Panc1 (cell line): Measurements from ENCODE around the gene ADH5. TPM values are rescaled to one million over a fixed set of nuclear protein-coding genes. Genes with fewer than 3 reads are reported as not detected.

Experiments
- ATAC-seq: fragments of 200-7000 bp; cut with Tn5 transposase; 2 replicates; pipeline ENCODE4 v1.9.1; 2020; ENCODE audit warnings: mild to moderate bottlenecking, moderate library complexity
- BruUV-seq: library from RNA; stranded (reverse); fragments of 400-500 nt; replicated peaks from 2 replicates; lab custom pipeline; 2021; lab: Mats Ljungman, UMichigan
- CTCF ChIA-PET: fragments of 300-600 bp; sonication (Branson Sonifier 250); formaldehyde crosslinking; loops from one replicate; lab custom pipeline; 2022; ENCODE audit warnings: antibody characterized with exemption; lab: Charles Lee
- POLR2A ChIA-PET: fragments of 300-600 bp; sonication (Branson Sonifier 250); formaldehyde crosslinking; loops from one replicate; lab custom pipeline; 2022; ENCODE audit warnings: antibody characterized with exemption; lab: Charles Lee
- DNase-seq: peaks from one replicate; pipeline ENCODE4 v3.0.0-alpha.2; 2010; ENCODE audit warnings: low read depth, low spot score
- H3K27ac ChIP-seq: 2 replicates; pipeline ENCODE4 v1.5.1; 2011; ENCODE audit warnings: mild to moderate bottlenecking, low read length, inconsistent platforms
- H3K27me3 ChIP-seq: fragments of 200-500 bp; sonication (Bioruptor generic); 2 replicates; pipeline ENCODE4 v1.6.0; 2014; ENCODE audit warnings: low read length, inconsistent platforms; ENCODE audit not compliant: control insufficient read depth, insufficient read depth
- H3K36me3 ChIP-seq: fragments of 200-500 bp; sonication (Bioruptor generic); 2 replicates; pipeline ENCODE4 v1.5.1; 2014; ENCODE audit warnings: inconsistent platforms, mild to moderate bottlenecking, low read length, moderate library complexity; ENCODE audit not compliant: control insufficient read depth, insufficient read depth
- H3K4me1 ChIP-seq: 2 replicates; pipeline ENCODE4 v1.5.1; 2011; ENCODE audit warnings: inconsistent platforms, mild to moderate bottlenecking, low read length, moderate library complexity; ENCODE audit not compliant: control insufficient read depth, insufficient read depth
- H3K4me3 ChIP-seq, 2 experiments: 2 replicates each; pipeline ENCODE4 v1.5.1; 2011 to 2012; ENCODE audit warnings: low read depth in 2 of 2, low read length in 2 of 2, mild to moderate bottlenecking in 2 of 2, inconsistent platforms in 1 of 2, moderate library complexity in 1 of 2
- H3K9me3 ChIP-seq: fragments of 200-500 bp; sonication (Bioruptor generic); 2 replicates; pipeline ENCODE4 v1.5.1; 2014; ENCODE audit warnings: low read depth, mild to moderate bottlenecking, inconsistent platforms, low read length, moderate library complexity; ENCODE audit not compliant: control insufficient read depth, insufficient read depth
- POLR2AphosphoS5 ChIP-seq: IDR thresholded peaks from 2 replicates; pipeline ENCODE4 v1.6.1; 2012; ENCODE audit warnings: mild to moderate bottlenecking, low read depth, low read length, moderate library complexity
- SIN3A ChIP-seq: IDR thresholded peaks from 2 replicates; pipeline ENCODE4 v1.6.1; 2012; ENCODE audit warnings: low read depth, mild to moderate bottlenecking, low read length, moderate library complexity, borderline replicate concordance; ENCODE audit not compliant: insufficient read depth
- TCF7L2 ChIP-seq: IDR thresholded peaks from 2 replicates; pipeline ENCODE4 v1.6.1; 2011; ENCODE audit warnings: mild to moderate bottlenecking, low read depth, low read length, inconsistent platforms
- in situ Hi-C: cut with HindIII; loops from 2 replicates; pipeline ENCODE4 v1.10.0; 2016; ENCODE audit warnings: low sequenced_read_pairs, low pct_unique_long_range_greater_than_20kb
- intact Hi-C: fragments of 100-400 bp; cut with micrococcal nuclease; formaldehyde crosslinking; loops from one replicate; pipeline ENCODE4 v1.10.0; 2022; ENCODE audit not compliant: unreplicated experiment
- total RNA-seq: library from RNA; stranded (reverse); gene quantifications from one replicate; pipeline ENCODE4 v1.2.1, GENCODE V29; 2021; ENCODE audit not compliant: unreplicated experiment
- TF ChIP-seq, protein P1 (sequence below), 2 experiments: IDR thresholded peaks; 2 replicates each; pipeline ENCODE4 v1.6.1; 2011 to 2012; ENCODE audit warnings: low read depth in 2 of 2, control low read depth in 1 of 2, low read length in 1 of 2, mild to moderate bottlenecking in 1 of 2, moderate library complexity in 1 of 2; ENCODE audit not compliant: insufficient read depth in 1 of 2
- TF ChIP-seq, protein P2 (sequence below): fragments of 450-650 bp; IDR thresholded peaks from 2 replicates; pipeline ENCODE4 v1.5.1; 2017; ENCODE audit warnings: mild to moderate bottlenecking

Gene ADH5
- total RNA-seq, 1 experiment from 2014 or later: 117 TPM

DNA sequence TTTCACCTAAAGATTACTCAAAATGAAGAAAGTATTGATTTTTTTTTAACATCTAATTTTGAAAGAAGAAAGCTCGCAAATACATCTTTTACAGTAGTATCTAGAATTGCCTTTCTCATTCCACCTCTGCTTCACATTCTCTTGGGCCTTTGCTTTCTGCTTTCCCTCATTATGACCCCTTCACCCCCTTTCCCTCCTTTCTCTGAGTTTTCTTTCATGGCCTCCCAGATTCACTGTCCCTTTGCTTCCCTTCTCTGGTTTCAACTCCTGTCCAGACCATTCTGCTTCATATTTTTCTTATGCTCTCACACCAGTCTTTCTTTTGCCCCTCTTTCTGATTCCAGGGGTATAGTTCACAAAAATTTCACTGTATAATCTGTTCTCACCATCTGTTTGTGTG is 29.0 kb downstream of the ADH5 start:
- CTCF ChIA-PET: no interaction called here
- intact Hi-C loops (loop anchor here (5.0 to 10.0 kb wide), 2 partner anchors 62 to 135 kb away; partner anchors contain the start of genes EIF4E and METAP1), in situ Hi-C loops (no loop called here)
- no peaks in the 10 kb centered on the region; the same call in 1 of the 2 replicates for H3K36me3 ChIP-seq
- POLR2A ChIA-PET: no interaction called here
- ATAC-seq: no peak
- no TSS peak for BruUV-seq
- no peaks in the 10 kb centered on the region for H3K27me3 ChIP-seq
- H3K4me1 ChIP-seq: peaks cover 33% of the 10 kb centered on the region
- H3K27ac ChIP-seq: peak overlapping the region; percentile 90
- no peak for DNase-seq
- no peaks in the 10 kb centered on the region for H3K9me3 ChIP-seq
- H3K4me3 ChIP-seq: no peak overlapping the region
- TF ChIP-seq SIN3A (no peak), POLR2AphosphoS5 (no peak), TCF7L2 (no peak)
- TF ChIP-seq, protein P1, sequence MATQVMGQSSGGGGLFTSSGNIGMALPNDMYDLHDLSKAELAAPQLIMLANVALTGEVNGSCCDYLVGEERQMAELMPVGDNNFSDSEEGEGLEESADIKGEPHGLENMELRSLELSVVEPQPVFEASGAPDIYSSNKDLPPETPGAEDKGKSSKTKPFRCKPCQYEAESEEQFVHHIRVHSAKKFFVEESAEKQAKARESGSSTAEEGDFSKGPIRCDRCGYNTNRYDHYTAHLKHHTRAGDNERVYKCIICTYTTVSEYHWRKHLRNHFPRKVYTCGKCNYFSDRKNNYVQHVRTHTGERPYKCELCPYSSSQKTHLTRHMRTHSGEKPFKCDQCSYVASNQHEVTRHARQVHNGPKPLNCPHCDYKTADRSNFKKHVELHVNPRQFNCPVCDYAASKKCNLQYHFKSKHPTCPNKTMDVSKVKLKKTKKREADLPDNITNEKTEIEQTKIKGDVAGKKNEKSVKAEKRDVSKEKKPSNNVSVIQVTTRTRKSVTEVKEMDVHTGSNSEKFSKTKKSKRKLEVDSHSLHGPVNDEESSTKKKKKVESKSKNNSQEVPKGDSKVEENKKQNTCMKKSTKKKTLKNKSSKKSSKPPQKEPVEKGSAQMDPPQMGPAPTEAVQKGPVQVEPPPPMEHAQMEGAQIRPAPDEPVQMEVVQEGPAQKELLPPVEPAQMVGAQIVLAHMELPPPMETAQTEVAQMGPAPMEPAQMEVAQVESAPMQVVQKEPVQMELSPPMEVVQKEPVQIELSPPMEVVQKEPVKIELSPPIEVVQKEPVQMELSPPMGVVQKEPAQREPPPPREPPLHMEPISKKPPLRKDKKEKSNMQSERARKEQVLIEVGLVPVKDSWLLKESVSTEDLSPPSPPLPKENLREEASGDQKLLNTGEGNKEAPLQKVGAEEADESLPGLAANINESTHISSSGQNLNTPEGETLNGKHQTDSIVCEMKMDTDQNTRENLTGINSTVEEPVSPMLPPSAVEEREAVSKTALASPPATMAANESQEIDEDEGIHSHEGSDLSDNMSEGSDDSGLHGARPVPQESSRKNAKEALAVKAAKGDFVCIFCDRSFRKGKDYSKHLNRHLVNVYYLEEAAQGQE (IDR thresholded peaks at IDR 0.05; ENCODE audit: insufficient read depth in 1 of 2, low read depth in 2 of 2, low read length in 1 of 2): no peak
- TF ChIP-seq, protein P2, sequence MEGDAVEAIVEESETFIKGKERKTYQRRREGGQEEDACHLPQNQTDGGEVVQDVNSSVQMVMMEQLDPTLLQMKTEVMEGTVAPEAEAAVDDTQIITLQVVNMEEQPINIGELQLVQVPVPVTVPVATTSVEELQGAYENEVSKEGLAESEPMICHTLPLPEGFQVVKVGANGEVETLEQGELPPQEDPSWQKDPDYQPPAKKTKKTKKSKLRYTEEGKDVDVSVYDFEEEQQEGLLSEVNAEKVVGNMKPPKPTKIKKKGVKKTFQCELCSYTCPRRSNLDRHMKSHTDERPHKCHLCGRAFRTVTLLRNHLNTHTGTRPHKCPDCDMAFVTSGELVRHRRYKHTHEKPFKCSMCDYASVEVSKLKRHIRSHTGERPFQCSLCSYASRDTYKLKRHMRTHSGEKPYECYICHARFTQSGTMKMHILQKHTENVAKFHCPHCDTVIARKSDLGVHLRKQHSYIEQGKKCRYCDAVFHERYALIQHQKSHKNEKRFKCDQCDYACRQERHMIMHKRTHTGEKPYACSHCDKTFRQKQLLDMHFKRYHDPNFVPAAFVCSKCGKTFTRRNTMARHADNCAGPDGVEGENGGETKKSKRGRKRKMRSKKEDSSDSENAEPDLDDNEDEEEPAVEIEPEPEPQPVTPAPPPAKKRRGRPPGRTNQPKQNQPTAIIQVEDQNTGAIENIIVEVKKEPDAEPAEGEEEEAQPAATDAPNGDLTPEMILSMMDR: no peak

DNA sequence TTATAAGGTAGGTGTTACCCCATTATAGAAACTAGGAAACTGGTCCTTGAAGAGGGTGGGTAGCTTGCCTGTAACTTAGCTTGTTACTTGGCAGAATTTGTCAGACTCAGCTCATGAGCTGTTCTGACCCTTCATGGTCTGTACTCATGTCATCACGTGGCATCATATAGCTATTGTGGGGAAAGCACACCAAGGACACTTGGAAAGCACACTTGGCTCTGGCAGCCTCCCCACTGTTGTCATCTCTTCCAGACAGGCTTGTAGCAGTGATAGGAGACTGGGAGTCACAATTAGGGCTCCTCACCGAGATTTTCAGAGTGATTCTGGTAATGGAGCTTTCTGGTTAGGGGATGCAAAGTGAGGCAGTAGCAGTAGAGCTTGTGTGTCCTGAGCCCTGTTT is 30.4 kb downstream of the ADH5 start:
- Histone ChIP-seq H3K27ac (peak overlapping the region; percentile 90; the same call in 1 of the 2 replicates), H3K27me3 (no peaks in the 10 kb centered on the region), H3K36me3 (no peaks in the 10 kb centered on the region; the same call in 1 of the 2 replicates), H3K4me3 (no peak overlapping the region), H3K9me3 (no peaks in the 10 kb centered on the region), H3K4me1 (peaks cover 33% of the 10 kb centered on the region)
- ATAC-seq (no peak), DNase-seq (no peak)
- BruUV-seq: no TSS peak
- TF ChIP-seq, protein P1 (IDR thresholded peaks at IDR 0.05; ENCODE audit: insufficient read depth in 1 of 2, low read depth in 2 of 2, low read length in 1 of 2): no peak
- TF ChIP-seq SIN3A (no peak), POLR2AphosphoS5 (no peak), TCF7L2 (no peak)
- TF ChIP-seq, protein P2: no peak
- intact Hi-C loops: loop anchor here (5.0 to 10.0 kb wide), 2 partner anchors 61 to 133 kb away; partner anchors contain the start of genes EIF4E and METAP1
- POLR2A ChIA-PET: no interaction called here
- CTCF ChIA-PET: no interaction called here
- in situ Hi-C loops: no loop called here
